ENCODE results near the gene DVL1.

DVL1 gene

DNA sequence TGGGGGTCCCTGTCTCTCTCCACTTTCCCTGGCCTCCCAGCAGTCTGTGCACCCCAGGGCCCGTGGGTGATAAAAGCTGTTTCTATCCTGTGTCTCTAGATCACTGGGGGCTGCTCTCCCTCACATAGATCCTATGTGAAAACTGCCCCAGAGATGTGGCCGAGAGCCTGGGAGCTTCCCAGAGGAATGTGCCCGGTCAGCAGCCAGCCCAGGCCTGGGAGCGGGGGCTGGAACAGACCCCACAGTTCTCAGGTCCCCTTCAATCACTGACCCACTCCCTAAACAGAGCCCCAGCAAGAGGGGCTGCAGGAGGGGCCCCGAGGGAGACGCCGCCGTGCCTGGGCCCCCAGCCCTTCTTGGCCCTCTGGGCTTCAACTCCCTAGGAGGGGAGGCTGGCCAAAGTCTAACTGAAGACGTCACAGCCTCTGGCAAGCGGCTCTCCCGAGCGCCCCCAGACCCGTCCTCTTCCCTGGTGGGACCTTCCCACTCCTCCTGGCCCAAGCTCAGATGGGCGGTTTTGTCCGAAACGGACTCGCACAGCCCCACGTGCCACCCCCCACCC is 8.7 kb upstream of the DVL1 start:
- no peak overlapping the region for H2AK5ac ChIP-seq (ENCODE audit: low read length)
- peak overlapping the region; percentile 49 for H3K4ac ChIP-seq (ENCODE audit: low read depth, low read length)
- no peaks in the 10 kb centered on the region for H3K36me3 ChIP-seq (ENCODE audit: control insufficient read depth, insufficient read depth, low read length)
- H3K79me1 ChIP-seq (ENCODE audit: low read length): no peaks in the 10 kb centered on the region
- DNase-seq: no peak
- H4K5ac ChIP-seq (ENCODE audit: low read length): no peak overlapping the region
- H3K9ac ChIP-seq (ENCODE audit: low read length): peak overlapping the region; percentile 42
- H2BK15ac ChIP-seq (replicated peaks; ENCODE audit: low read depth): no peak overlapping the region
- no peak overlapping the region for H3K4me3 ChIP-seq (ENCODE audit: low read length)
- H3K4me2 ChIP-seq (ENCODE audit: low read length): no peak overlapping the region
- peaks cover 3% of the 10 kb centered on the region for H3K4me1 ChIP-seq (ENCODE audit: control insufficient read depth, low read depth, low read length)
- H4K8ac ChIP-seq (ENCODE audit: low read depth, low read length): no peak overlapping the region
- no peak overlapping the region for H3K27ac ChIP-seq (ENCODE audit: low read depth, low read length)
- no peak overlapping the region for H3K23ac ChIP-seq (ENCODE audit: low read length)
- H2BK120ac ChIP-seq (ENCODE audit: low read depth, low read length): no peak overlapping the region
- no peak overlapping the region for H3K56ac ChIP-seq (ENCODE audit: low read length)
- H3K79me2 ChIP-seq (ENCODE audit: control insufficient read depth, insufficient read depth, low read length): no peaks in the 10 kb centered on the region
- H3K27me3 ChIP-seq (ENCODE audit: insufficient read depth, low read length, poor library complexity): peaks cover 6% of the 10 kb centered on the region
- WGBS (ENCODE audit: extremely low coverage, insufficient coverage, low lambda C conversion rate): no CpG with 5 or more reads among the region's 18 CpGs
- no peak overlapping the region for H2BK5ac ChIP-seq (ENCODE audit: low read length)
- H3K18ac ChIP-seq (ENCODE audit: low read length): peak overlapping the region; percentile 28

DNA sequence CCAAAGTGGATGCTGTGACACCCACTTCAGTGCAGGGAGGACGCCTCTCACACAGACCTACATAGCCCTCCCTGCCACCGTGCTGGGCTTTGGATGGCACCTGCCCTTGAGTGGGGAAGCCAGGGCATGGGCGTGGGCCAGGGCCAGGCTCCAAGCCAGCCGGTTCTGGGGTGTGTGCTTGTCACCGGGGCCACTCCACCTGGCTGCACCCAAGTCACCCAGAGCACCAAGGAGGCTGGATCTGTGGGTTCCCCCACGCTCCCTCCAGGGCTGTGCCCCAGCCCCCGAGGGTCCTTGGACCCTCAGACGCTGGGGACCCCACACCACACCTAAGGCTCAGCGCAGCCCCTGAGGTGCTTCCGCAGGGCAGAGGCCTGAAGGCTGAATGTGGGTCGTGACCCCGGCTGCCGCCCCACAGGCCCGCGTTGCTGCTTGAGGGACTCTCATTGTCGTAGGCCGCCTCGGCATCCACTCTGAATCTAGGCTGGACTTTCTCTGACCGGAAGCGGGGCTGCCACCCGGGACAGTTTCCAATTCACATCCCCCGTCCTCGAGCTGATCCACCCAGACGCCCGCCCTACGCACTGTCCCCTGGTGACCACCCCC is 7.7 kb upstream of the DVL1 start:
- no peak for DNase-seq

DNA sequence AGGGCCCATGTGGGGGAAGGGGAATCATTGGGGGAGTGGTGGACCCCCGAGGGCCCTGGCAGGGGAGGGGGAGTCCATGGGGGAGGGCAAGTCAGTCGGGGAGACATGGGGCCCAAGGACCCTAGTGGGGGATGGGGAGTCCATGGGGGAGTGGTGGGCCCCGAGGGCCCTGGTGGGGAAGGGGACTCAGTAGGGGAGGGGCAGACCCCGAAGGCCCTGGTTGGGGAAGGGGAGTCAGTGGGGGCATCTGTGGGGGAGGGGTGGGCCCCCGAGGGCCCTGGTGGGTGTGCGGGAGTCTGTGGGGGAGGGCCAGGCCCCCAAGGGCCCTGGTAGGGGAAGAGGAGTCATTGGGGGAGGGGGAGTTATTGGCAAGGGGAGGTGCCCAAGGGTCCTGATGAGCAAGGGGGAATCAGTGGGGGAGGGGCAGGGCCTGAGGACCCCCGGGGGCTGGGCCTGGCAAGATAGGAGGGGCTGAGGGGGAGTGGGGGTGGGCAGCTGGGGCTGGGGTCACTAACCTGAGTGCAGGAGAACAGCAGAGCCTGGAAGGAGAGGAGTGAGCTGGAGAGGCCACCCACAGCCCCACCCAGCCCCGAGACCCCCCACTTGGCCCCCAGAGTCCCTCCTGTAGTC is 7.1 kb upstream of the DVL1 start:
- Histone ChIP-seq H3K23ac (ENCODE audit: low read length) (no peak overlapping the region), H2BK5ac (ENCODE audit: low read length) (no peak overlapping the region)

More for the DNA sequence above, 7.7 kb upstream of the DVL1 start:
- Histone ChIP-seq H3K56ac (ENCODE audit: low read length) (no peak overlapping the region), H3K36me3 (ENCODE audit: control insufficient read depth, insufficient read depth, low read length) (no peaks in the 10 kb centered on the region), H2AK5ac (ENCODE audit: low read length) (no peak overlapping the region), H3K9ac (ENCODE audit: low read length) (no peak overlapping the region), H3K79me2 (ENCODE audit: control insufficient read depth, insufficient read depth, low read length) (no peaks in the 10 kb centered on the region), H3K23ac (ENCODE audit: low read length) (no peak overlapping the region), H3K4me3 (ENCODE audit: low read length) (no peak overlapping the region), H3K27ac (ENCODE audit: low read depth, low read length) (no peak overlapping the region), H3K4me2 (ENCODE audit: low read length) (no peak overlapping the region), H2BK5ac (ENCODE audit: low read length) (no peak overlapping the region), H3K4me1 (ENCODE audit: control insufficient read depth, low read depth, low read length) (peaks cover 3% of the 10 kb centered on the region), H2BK15ac (replicated peaks; ENCODE audit: low read depth) (no peak overlapping the region), H4K5ac (ENCODE audit: low read length) (no peak overlapping the region), H2BK120ac (ENCODE audit: low read depth, low read length) (no peak overlapping the region), H3K18ac (ENCODE audit: low read length) (no peak overlapping the region), H3K79me1 (ENCODE audit: low read length) (no peaks in the 10 kb centered on the region), H4K8ac (ENCODE audit: low read depth, low read length) (no peak overlapping the region), H3K27me3 (ENCODE audit: insufficient read depth, low read length, poor library complexity) (peaks cover 6% of the 10 kb centered on the region), H3K4ac (ENCODE audit: low read depth, low read length) (no peak overlapping the region)
- WGBS (ENCODE audit: extremely low coverage, insufficient coverage, low lambda C conversion rate): no CpG with 5 or more reads among the region's 26 CpGs

DNA sequence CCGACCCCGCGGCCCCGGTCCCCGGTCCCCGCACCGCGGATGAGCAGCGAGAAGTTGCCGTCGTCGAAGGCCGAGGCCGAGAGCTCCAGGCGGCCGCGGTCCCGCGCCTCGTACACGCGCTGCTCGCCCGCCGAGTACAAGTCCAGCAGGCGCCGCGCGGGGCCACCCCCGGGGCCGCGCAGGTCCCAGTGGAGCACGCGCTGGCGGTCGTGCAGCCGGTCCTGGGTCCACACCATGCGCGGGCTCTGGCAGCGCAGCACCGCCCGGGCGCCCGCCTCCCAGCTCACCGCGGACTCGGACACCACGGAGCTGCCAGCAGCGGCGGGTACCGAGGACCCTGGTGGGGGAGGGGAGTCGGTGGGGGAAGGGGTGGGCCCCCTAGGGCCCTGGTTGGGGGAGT is 6.2 kb upstream of the DVL1 start:
- no peak overlapping the region for H2BK15ac ChIP-seq (replicated peaks; ENCODE audit: low read depth)
- no peak overlapping the region for H3K27ac ChIP-seq (ENCODE audit: low read depth, low read length)
- H3K4ac ChIP-seq (ENCODE audit: low read depth, low read length): no peak overlapping the region
- no peak overlapping the region for H3K9ac ChIP-seq (ENCODE audit: low read length)
- H4K5ac ChIP-seq (ENCODE audit: low read length): no peak overlapping the region
- H3K23ac ChIP-seq (ENCODE audit: low read length): no peak overlapping the region
- H3K56ac ChIP-seq (ENCODE audit: low read length): peak overlapping the region; percentile 34
- H2AK5ac ChIP-seq (ENCODE audit: low read length): no peak overlapping the region
- H3K4me1 ChIP-seq (ENCODE audit: control insufficient read depth, low read depth, low read length): no peaks in the 10 kb centered on the region
- H3K4me2 ChIP-seq (ENCODE audit: low read length): no peak overlapping the region
- no peak overlapping the region for H2BK120ac ChIP-seq (ENCODE audit: low read depth, low read length)
- H3K79me1 ChIP-seq (ENCODE audit: low read length): no peaks in the 10 kb centered on the region
- H3K79me2 ChIP-seq (ENCODE audit: control insufficient read depth, insufficient read depth, low read length): no peaks in the 10 kb centered on the region
- H3K4me3 ChIP-seq (ENCODE audit: low read length): no peak overlapping the region
- no peak overlapping the region for H4K8ac ChIP-seq (ENCODE audit: low read depth, low read length)
- no peak overlapping the region for H2BK5ac ChIP-seq (ENCODE audit: low read length)
- H3K18ac ChIP-seq (ENCODE audit: low read length): peak overlapping the region; percentile 24
- H3K27me3 ChIP-seq (ENCODE audit: insufficient read depth, low read length, poor library complexity): peaks cover 6% of the 10 kb centered on the region
- H3K36me3 ChIP-seq (ENCODE audit: control insufficient read depth, insufficient read depth, low read length): no peaks in the 10 kb centered on the region
- DNase-seq: no peak
- WGBS (ENCODE audit: extremely low coverage, insufficient coverage, low lambda C conversion rate): no CpG with 5 or more reads among the region's 52 CpGs

More for the DNA sequence above, 7.1 kb upstream of the DVL1 start:
- H3K4me1 ChIP-seq (ENCODE audit: control insufficient read depth, low read depth, low read length): peaks cover 3% of the 10 kb centered on the region
- no peak overlapping the region for H2BK15ac ChIP-seq (replicated peaks; ENCODE audit: low read depth)
- no peak overlapping the region for H2AK5ac ChIP-seq (ENCODE audit: low read length)
- no peak overlapping the region for H3K56ac ChIP-seq (ENCODE audit: low read length)
- H3K9ac ChIP-seq (ENCODE audit: low read length): no peak overlapping the region
- no CpG with 5 or more reads among the region's 8 CpGs for WGBS (ENCODE audit: extremely low coverage, insufficient coverage, low lambda C conversion rate)
- DNase-seq: no peak
- H3K4me3 ChIP-seq (ENCODE audit: low read length): no peak overlapping the region
- no peak overlapping the region for H3K27ac ChIP-seq (ENCODE audit: low read depth, low read length)
- H3K4me2 ChIP-seq (ENCODE audit: low read length): no peak overlapping the region
- H4K8ac ChIP-seq (ENCODE audit: low read depth, low read length): no peak overlapping the region
- no peak overlapping the region for H3K18ac ChIP-seq (ENCODE audit: low read length)
- H3K79me1 ChIP-seq (ENCODE audit: low read length): no peaks in the 10 kb centered on the region
- no peaks in the 10 kb centered on the region for H3K36me3 ChIP-seq (ENCODE audit: control insufficient read depth, insufficient read depth, low read length)
- H3K27me3 ChIP-seq (ENCODE audit: insufficient read depth, low read length, poor library complexity): peaks cover 6% of the 10 kb centered on the region
- H3K4ac ChIP-seq (ENCODE audit: low read depth, low read length): no peak overlapping the region
- no peak overlapping the region for H4K5ac ChIP-seq (ENCODE audit: low read length)
- no peak overlapping the region for H2BK120ac ChIP-seq (ENCODE audit: low read depth, low read length)
- no peaks in the 10 kb centered on the region for H3K79me2 ChIP-seq (ENCODE audit: control insufficient read depth, insufficient read depth, low read length)

DNA sequence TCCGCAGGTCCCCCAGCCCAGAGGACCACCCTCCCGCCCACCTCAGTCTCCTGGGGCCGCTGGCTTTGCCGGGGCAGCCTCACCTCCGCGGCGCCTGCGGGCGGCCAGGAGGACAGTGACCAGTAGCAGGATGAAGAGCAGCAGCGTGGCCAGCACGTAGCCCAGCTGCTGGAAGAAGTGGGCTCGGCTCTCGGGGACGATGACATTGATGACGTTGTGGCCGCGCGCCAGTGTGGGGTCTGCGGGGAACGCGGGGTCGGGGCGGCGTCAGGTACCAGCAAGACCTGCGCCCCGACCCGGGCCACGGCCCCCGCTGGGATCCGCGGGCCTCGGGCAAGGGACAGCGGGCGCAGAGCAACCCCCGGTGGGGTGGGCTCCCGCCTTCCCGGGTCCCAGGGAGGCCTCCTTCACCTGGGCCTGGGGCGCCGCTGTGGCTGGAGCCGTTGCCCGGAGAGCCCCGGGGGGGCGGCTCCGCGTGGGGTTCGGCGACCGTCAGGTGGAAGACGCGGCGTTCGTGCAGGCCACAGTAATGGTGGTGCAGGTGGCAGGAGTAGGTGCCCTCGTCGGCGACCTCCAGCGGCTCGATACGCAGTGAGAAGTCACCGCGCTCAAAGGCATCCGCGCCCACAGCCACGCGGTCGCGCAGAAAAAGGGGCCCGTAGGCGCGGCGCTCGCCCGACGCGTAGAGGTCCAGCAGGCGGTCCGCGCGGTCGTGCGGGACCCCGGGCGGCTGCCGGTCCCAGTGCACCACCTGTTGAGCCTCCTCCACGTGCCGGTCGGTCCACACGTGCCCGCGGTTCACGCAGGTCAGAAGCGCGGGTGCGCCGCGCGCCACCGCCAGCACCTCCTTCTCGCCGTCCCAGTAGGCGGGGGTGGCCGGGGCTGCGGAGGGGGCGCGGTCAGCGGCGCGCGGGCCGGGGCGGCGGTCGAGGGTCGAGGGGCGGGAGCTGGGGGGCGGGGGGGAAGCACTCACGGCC is 5.3 kb upstream of the DVL1 start:
- Histone ChIP-seq H3K79me1 (ENCODE audit: low read length) (no peaks in the 10 kb centered on the region), H3K4me2 (ENCODE audit: low read length) (peak overlapping the region; percentile 5), H3K36me3 (ENCODE audit: control insufficient read depth, insufficient read depth, low read length) (no peaks in the 10 kb centered on the region), H3K79me2 (ENCODE audit: control insufficient read depth, insufficient read depth, low read length) (no peaks in the 10 kb centered on the region), H3K56ac (ENCODE audit: low read length) (peak overlapping the region; percentile 28), H2BK15ac (replicated peaks; ENCODE audit: low read depth) (no peak overlapping the region), H3K9ac (ENCODE audit: low read length) (peak overlapping the region; percentile 24), H3K27me3 (ENCODE audit: insufficient read depth, low read length, poor library complexity) (peaks cover 6% of the 10 kb centered on the region), H3K23ac (ENCODE audit: low read length) (no peak overlapping the region), H2BK120ac (ENCODE audit: low read depth, low read length) (no peak overlapping the region), H3K4me1 (ENCODE audit: control insufficient read depth, low read depth, low read length) (no peaks in the 10 kb centered on the region), H3K4ac (ENCODE audit: low read depth, low read length) (peak overlapping the region; percentile 74), H2AK5ac (ENCODE audit: low read length) (no peak overlapping the region), H4K8ac (ENCODE audit: low read depth, low read length) (no peak overlapping the region), H3K4me3 (ENCODE audit: low read length) (no peak overlapping the region), H2BK5ac (ENCODE audit: low read length) (no peak overlapping the region), H3K18ac (ENCODE audit: low read length) (no peak overlapping the region), H3K27ac (ENCODE audit: low read depth, low read length) (no peak overlapping the region), H4K5ac (ENCODE audit: low read length) (no peak overlapping the region)
- DNase-seq: no peak
- WGBS (ENCODE audit: extremely low coverage, insufficient coverage, low lambda C conversion rate): no CpG with 5 or more reads among the region's 116 CpGs
